ENCODE data around the gene CDC7. TPM values are rescaled to one million over a fixed set of nuclear protein-coding genes. Genes with fewer than 3 reads are reported as not detected.

The CDC7 gene
- total RNA-seq, 1 experiment from 2014 or later = 19.2 TPM

Other genes with a start within 250 kb of the CDC7 start
- 0.05 and 0.20 TPM in 2 replicates for gene HFM1, start 96.0 kb upstream of the CDC7 start, total RNA-seq (2014; rRNA removed; shearing (Covaris generic))